ENCODE results near the gene CORO7.
"Not testable (repeated sequence)": the region's sequence is repeated elsewhere in the genome, so short reads cannot be mapped to it uniquely, and the experiment has no call there.

The CORO7 gene

DNA sequence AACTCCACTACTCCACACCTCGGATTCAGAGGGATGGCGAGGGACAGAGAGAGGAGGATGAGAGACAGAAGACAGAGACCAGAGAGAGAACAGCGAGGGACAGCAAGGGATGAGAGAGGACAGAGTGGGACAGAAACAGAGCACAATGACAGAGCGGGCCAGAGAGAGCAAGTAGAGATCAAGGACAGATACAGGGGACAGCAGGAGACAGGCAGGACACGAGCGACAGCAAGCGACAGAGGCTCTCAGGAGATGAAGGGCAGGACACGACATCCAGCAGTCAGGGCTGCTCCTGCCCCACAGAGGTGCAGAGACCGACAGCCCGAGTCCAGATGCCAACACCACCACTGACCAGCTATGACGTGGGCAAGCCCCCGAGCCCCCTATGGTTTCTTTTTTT lies 14.9 kb downstream of the CORO7 start:
- no peak for DNase-seq (ENCODE audit: low read depth)

DNA sequence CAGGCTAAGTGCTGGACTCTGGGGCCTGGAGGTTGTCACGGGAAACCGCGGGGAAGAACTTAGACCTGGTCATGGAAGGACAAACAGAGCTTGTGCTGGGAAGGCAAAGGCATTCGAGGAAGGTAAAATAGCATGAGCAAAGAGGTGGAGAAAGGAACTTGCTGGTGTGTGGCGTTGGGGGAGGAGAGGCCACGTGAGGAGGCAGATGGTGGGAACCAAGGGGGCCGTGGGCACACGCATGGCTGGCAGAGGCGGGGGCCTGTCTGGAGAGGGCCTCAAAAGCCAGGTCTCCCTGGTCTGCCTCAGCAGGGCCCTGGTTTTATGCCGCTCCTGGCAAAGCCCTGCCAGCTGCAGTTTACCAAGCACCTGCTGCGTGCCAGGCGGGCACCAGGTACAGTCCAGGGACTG lies 15.3 kb downstream of the CORO7 start:
- no peak for DNase-seq (ENCODE audit: low read depth)

DNA sequence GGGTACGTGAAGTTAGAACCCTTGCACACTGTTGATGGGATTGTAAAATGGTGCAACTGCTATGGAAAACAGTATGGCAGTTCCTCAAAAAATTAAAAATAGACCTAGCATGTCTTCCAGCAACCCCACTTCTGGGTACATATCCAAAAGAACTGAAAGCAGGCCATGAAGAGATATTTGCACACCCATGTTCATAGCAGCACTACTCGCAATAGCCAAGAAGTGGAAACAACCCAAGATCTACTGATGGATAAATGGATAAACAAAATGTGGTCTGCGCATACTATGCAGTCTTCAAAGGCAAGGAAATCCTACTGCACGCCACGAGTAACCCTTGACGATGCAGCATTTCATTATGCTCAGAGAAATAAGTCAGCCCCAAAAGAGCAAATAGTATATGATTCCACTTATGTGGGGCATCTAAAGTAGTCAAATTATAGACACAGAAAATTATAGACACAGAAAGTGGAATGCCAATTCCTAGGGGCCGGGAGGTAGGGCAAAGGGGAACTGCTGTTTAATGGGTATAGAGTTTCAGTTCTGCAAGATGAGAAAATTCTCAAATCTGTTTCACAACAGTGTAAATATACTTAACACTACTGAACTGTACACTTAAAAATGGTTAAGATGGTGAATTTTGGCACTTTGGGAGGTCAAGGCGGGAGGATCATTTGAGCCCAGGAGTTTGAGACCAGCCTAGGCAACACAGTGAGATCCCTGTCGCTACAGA lies 17.2 kb downstream of the CORO7 start:
- DNase-seq (ENCODE audit: low read depth), result no peak

DNA sequence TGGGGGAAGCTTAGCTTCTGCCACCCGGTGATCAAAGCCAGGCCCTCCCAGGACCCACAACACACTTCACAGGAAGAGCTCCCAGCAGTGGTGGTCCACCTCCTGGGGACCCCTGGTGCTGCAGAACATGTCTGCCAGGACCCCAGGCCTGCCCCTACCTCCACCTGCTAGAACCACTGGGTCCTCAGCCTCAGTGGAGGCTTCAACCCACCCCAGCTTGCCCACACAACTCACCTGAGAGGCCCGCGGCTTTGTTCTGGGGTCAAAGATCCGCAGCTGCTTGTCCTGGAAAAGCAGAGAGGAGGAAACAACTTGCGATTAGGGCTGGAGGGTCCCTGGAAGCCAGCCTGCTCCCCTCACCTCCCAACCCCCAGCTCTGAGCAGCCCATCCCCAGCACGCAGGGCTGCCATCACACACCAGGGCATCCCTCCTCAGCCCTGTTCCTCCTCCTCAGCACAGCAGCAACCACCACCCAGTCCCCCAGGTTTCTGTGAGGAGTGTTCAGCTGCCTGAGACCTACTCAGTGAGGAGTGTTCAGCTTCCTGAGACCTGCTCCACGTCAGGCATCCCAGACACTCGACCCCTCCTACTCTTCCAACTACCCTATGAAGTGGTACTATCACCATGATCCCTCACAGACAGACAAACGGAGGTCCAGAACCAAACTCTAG lies 21.2 kb downstream of the CORO7 start:
- DNase-seq (ENCODE audit: low read depth), result no peak

DNA sequence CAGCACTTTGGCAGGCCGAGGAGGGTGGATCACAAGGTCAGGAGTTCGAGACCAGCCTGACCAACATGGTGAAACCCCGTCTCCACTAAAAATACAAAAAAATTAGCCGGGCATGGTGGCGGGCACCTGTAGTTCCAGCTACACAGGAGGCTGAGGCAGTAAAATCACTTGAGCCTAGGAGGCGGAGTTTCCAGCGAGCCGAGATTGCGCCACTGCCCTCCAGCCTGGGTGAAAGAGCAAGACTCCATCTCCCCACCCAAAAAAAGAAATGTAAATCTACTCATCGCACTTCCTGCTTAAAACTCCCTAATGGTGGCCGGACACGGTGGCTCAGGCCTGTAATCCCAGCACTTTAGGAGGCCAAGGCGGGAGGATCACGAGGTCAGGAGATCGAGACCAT lies 22.5 kb downstream of the CORO7 start:
- not testable (repeated sequence) for DNase-seq (ENCODE audit: low read depth)

DNA sequence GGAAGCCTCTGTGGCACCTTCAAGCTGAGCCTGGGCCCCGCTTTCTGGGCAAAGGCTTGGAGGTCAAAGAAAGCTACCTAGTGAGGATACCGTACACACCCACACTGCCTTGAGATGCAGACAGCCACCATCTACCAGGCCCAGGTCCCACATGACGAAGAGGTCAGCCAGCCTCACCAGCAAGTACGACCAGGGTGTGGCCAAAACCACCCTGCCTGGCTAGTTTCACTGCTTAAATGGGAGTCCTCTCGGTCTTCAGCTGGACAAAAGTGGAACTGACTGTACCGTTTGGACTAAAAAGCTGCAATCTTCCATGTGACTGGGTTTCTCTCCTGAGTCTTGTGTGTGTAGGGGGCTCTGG lies 23.2 kb downstream of the CORO7 start:
- no peak for DNase-seq (ENCODE audit: low read depth)

DNA sequence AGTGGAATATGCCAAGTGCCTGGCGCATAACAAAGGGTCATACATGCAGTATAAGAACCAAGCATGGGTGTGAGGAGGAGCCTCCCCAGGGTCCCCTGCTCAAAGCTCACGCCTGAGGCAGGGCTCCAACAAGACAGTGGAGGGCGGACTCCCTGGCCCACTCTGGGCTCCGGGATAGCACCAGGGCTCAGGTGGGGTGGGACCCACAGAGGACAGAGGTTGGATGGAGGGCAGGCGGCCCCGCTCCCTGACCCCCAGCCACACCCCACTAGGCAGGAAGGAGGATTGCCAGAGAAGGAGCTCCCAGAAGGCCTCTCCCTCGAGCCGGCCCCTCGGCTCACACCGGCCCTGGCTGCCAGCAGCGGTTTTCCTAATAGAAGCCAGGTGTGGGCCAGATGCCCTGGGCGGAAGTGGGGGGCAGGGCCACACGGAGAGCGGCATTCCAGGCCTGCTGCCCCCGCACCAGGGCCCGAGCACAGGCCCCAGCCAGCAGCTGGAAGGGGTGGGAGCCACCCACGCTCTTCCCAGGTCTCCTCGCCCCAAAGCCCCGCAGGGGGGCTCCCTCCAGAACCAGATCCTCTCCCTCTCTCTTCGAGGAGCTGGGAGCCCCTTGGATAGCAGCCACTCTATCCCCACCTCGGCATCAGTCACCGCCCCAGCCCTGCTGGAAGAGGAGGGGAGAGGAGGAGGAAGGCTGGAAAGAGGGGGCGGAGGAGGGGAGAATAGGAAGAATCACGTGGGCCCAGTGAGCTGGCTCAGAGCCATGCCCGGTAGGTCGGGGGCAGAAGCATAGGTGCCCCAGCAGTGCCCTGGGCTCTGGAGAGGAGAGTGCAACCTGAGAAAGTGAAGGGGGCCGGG lies 23.8 kb downstream of the CORO7 start:
- no peak for DNase-seq (ENCODE audit: low read depth)

DNA sequence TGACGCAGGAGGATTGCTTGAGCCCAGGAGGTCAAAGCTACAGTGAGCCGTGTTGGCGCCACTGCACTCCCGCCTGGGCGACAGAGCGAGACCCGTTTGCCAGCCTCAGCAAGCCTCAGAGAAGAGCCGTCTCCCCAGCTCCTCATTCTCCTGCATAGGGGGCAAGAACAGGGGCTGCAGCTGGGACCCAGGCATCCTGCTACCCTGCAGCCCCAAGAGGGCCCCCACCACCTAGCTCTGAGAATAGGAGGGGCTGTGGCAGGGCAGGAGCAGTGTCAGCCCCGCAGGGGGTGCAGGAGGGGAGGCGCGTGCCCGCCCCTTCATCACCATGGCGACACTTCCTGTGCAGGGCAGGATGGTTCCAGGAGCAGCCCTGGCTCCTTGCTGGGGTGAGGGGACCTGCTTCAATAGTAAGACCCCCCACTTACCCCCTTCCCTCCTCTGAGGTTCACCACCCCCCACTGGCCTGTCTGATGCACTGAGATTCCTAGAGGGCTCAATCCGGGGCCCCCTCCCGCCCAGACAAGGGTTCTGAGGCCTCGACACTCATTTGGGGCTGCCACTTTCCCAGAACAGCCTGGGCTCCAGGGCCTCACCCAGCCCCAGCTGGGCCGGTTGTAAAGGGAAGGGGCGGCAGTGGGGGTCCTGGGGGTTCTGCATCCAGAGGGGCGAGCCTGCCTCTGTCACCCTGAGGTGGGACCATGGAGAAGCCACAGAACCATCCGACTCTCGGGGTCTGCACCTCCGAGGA lies 24.6 kb downstream of the CORO7 start:
- no peak for DNase-seq (ENCODE audit: low read depth)

DNA sequence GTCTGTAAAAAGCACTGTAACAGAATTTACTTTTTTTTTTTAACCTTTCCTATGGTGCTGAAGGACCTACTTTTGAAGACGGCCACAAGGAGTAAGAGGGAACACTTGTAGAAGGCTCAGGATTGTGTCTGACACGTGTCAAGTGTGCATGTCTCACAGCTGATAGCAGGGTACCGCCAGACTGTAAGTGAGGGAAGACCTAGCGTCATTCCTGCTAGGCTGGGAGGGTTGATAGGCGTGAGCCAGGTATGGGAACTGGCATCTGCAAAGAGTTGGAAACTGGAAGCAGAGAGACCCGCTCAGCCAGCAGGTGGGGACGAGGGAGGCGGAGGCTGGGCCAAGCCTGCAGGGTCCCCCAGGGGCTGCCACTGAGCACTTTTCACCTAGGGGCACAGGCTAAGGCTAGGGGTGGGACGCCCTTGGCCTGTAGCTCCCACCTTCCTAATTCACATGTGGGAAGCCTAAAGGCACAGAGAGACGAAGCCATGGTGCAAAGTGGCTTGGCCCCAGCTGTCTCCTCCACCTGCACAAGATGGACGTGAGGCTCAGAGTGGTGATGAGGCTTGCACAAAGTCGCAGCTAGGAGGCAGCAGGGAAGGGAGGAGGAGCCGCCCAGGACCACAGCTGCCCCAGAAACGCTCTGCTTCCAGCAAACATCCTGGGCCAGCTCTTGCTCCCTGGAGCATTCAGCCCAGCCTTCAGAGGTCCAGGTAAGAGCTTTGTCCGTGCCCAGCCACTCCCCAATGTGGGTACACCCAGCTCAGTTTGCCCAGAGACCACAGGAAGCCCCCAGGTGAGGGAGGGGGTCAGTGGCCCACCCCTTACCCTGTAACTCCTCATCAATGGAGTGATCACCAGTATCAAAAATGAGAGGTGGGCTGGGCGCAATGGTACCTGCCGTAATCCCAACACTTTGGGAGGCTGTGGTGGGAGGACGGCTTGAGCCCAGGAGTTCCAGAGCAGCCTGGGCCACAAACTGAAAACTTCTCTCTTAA lies 25.8 kb downstream of the CORO7 start:
- no peak for DNase-seq (ENCODE audit: low read depth)

DNA sequence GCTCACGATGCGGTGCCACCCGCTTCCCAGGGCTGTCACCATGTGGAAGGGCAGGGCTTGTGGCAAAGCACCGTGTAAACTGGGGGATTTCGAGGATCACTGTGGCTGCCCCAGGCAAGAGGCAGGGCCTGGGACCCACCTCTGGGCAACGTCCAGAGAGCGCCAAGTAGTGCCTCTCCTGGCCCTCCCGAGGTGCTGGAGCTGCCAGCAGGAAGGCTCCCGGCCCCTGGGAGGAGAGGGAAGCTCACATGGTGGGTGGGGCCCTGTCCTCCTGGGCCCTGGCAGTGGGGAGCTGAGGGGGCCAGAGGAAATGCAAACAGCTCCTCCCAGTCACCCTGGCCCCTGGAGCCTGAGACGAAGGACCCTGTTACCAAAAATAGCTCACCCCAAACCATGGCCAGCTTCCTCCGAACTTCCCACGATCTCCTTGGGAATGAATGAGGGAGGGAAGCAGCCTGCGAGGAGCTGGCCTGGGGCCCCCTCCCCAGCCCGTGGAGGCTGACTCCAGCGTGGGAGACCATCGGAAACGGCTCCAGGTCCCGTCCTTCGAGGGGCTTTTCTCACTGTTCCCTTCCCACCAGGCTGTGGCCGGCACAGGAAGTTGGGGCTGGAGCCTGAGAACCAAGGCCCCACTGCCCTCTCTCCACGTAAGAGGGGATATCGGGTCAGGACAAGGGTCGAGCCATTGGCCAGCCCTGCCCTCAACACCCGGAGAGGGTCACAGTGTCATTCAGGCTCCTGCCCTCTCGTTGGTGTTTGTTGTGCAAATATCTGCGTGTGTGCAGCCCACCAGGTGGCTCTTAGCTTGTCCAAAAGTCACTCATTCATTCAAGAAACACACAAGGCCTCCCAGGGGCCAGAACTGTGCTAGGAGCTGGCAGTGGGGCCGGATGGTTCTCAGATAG lies 27.1 kb downstream of the CORO7 start:
- DNase-seq (ENCODE audit: low read depth), result no peak

DNA sequence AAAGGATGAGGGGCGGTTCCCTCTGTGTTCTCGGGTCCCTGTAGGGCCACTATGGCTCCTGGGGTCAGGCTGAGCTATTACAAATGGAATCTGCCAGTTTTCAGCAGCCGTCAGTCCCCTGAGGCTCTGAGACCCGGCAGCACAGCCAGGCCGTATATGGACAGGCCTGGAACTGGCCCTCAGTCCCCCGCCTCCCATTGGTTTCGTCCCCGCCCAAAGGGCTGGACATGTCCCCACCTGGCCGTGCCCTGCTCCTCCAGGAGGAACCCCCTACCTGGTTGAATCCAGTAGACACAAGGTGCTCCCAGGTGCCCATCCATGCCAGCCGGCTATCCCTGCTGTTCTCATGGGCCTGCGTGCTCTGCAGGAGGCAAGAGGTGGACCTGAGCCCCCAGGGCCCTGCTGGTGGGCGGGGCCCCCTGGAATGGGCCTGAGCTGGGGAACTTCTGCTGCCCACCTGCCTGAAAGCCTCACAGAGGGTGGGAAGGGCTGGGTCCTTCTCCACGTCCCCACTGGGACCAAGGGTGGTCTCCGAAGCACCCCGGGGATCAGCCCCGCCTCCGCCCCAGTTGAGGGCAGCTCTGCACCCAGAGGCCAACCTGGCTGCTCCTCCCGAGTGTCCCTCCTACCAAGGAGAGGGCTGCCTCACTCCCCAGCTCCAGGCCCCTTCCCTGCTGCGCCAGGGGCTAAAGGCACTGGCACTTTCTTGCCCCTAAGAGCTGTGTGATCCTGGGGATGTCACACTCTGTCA lies 27.9 kb downstream of the CORO7 start:
- DNase-seq (ENCODE audit: low read depth), result no peak

DNA sequence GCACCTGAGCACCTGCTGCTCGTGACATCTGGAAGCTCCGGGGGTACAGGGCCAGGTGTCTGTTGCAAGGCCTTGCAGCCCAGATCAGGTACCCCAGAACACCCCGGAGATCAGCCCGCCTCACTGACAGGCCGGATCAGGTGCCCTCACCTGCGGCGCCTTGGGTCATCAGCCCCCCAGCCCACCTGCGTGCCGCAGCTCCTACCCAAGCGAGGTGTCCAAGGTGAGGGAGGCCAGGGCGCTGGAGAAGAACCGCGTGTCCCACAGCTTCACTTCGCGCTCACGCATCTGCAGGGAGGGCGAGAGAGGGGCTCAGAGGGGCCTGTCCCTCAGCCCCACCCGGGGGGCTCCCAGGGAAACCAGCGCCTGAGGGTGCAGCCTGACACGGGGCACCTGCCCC lies 28.6 kb downstream of the CORO7 start:
- DNase-seq (ENCODE audit: low read depth), result no peak

DNA sequence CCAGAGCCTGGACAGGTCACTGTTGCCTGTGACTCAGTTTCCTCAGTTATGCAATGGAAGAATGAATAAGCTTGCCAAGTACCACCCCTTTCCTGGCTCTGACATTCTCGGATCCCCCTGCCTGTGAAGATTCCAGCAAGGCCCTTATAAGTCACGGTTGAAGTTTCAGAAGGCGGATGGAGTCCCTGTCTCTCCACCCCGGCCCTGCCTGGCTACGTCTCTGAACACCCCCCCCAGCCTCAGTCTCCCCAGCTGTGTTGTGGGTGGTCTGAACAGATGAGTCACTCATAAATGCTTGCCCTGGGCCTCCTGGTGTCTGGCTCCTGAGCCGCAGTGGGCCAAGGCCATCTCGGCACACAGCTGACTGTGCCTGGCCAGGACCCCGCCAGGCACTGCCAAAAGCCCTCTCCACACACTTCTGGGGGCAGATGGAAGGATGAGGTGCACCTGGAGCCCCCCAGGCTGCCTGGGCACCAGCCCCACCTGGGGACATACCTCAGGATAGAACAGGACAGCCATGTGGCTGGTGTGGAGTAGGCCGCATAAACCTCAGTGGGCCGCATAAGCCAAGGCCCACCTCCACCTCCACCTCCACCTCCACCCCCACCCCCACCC lies 29.3 kb downstream of the CORO7 start:
- DNase-seq (ENCODE audit: low read depth), result no peak

DNA sequence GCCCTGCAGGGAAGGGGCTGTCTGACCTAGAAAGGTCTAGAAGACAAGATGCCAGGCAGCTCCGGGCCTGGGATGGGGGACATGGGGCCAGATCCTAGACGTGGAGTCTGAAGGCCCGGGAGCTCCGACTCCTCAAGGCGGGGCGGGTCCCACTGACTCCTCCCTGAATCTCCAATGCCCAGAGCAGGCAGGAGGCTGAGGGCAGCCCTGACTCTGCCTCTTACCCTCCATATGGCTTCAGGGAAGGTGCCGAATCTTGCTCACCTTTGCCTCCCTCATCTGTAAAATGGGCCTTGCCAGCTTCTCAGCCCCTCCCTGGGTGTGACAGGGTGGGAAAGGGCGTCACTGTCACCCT lies 30.0 kb downstream of the CORO7 start:
- DNase-seq (ENCODE audit: low read depth), result no peak

DNA sequence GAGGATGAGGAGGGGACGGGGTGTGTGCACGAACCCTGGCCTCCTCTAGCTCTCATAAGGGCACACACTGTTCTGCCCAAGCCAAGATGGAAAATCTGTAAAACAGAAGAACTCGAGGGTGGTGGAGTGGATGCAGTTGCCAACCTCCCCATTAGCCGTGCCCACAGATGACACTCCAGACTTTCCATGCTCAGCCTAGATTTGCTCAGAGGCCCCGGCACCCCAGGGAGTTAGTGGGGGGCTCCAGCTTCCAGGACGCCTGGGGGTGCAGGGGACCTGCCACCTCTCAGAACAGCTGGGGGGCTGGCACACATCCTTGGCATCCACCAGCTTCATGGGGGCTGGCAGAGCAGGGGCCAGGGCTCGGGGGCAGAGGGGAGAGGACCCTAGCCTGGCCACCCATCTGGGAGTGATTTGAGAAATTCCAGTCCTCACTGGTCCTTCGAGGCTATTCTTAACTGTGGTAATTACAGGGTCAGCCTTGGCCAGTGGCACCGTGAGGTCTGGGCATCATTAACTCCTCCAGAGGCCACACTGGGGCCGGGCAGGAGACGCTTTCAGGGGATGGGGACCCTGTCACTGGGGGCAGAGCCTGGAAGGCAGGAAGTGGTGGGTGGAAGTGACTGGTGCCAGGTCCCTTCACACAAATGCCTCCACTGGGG lies 30.5 kb downstream of the CORO7 start:
- no peak for DNase-seq (ENCODE audit: low read depth)

DNA sequence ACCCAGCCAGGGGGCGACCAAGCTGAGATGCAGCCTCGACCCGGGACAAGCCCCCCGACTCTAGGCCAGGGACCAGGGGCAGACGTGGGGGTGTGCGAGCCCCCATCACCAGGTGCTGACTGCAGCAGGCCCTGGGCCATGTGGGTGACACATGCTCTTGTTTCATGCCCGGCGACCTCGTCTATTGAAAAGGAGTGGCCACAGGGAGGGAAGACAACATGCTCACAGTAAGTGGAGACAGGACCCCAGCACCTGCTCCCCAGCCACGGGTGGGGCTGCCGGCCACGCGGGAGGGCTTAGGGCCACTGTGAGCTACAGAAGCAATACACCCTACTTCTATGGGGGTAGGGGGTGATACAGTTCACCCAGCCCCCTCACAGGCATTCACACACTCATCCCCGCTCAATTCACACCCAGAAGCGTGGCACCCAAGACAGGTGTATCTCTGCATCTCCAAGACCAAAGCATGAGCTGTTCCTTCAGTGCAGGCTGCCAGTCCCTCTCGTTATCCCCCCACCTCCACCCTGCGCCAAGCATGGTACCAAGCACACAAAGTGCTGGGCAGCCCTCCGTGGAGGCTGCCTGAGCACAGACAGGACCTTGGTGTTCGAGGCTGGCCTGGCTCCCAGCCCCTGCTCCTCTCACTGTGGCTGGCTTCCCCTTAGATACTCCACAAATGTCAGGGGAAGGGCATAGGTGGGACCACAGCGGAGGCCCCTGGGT lies 31.2 kb downstream of the CORO7 start:
- no peak for DNase-seq (ENCODE audit: low read depth)

DNA sequence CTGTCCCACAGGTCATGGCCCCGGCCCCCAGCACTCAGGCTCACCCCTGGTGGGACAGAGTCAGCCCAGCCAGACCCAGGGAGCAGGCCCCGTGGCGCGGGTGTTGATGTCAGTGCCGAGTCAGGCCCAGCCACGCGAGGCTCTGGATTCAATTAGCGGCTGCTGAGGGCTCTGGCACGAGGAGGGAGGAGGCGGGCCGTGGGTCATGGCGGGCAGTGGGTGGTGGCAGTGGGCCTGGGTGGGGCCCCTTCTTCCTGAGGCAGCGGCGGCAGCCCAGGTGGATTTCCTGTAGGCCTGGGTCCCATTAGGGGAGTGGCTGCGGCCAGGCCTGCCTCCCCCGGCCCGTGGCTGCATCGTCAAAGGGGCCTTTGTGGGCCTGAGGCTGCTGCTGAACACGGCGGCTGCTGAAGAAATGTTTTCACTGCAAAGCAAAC lies 31.9 kb downstream of the CORO7 start:
- DNase-seq (ENCODE audit: low read depth), result no peak
